GM18873 (cell line): ENCODE results near the gene RERE.
"Not testable (repeated sequence)": the region's sequence is repeated elsewhere in the genome, so short reads cannot be mapped to it uniquely, and the experiment has no call there.

ENCODE experiments used
- ATAC-seq: cut with Tn5 transposase; IDR thresholded peaks from one replicate; pipeline ENCODE4 v1.9.1; 2021; ENCODE audit warnings: mild to moderate bottlenecking, moderate library complexity, moderate number of reproducible peaks; ENCODE audit not compliant: unreplicated experiment, low FRiP score

The RERE gene

GRCh38 chr1:8754247-8754650, 63.2 kb downstream of the RERE start:
- ATAC-seq, result no peak

- ATAC-seq, result no peak
These were observed 63.7 kb downstream of the RERE start for GRCh38 chr1:8753736-8754135.

GRCh38 chr1:8752921-8753713, 64.3 kb downstream of the RERE start:
- ATAC-seq, result no peak

GRCh38 chr1:8752411-8752810, 65.0 kb downstream of the RERE start:
- ATAC-seq, result no peak

GRCh38 chr1:8751984-8752383, 65.5 kb downstream of the RERE start:
- no peak for ATAC-seq

GRCh38 chr1:8747879-8748825, 69.3 kb downstream of the RERE start:
- ATAC-seq, result no peak

GRCh38 chr1:8746554-8746953, 70.9 kb downstream of the RERE start:
- ATAC-seq, result no peak

- ATAC-seq, result no peak
These were observed 71.6 kb downstream of the RERE start for GRCh38 chr1:8745749-8746390.

- ATAC-seq, result no peak
These were observed 72.1 kb downstream of the RERE start for GRCh38 chr1:8745346-8745745.

- no peak for ATAC-seq
These were observed 75.2 kb downstream of the RERE start for GRCh38 chr1:8742022-8742924.

GRCh38 chr1:8740034-8740449, 77.4 kb downstream of the RERE start:
- ATAC-seq, result no peak

- no peak for ATAC-seq
These were observed 78.1 kb downstream of the RERE start for GRCh38 chr1:8739377-8739776.

GRCh38 chr1:8736927-8737326, 80.5 kb downstream of the RERE start:
- no peak for ATAC-seq

- no peak for ATAC-seq
These were observed 84.0 kb downstream of the RERE start for GRCh38 chr1:8733484-8733883.

GRCh38 chr1:8731162-8731561, 86.3 kb downstream of the RERE start:
- no peak for ATAC-seq

- ATAC-seq, result no peak
These were observed 89.0 kb downstream of the RERE start for GRCh38 chr1:8728464-8728863.

GRCh38 chr1:8727809-8728213, 89.6 kb downstream of the RERE start:
- no peak for ATAC-seq

- ATAC-seq, result not testable (repeated sequence)
These were observed 90.1 kb downstream of the RERE start for GRCh38 chr1:8727316-8727715.

GRCh38 chr1:8726801-8727186, 90.6 kb downstream of the RERE start:
- ATAC-seq, result not testable (repeated sequence)

GRCh38 chr1:8723010-8723409, 94.4 kb downstream of the RERE start:
- ATAC-seq, result no peak
